Testis (tissue), 3 donors: ENCODE results near the gene MAN2B2. TPM values are rescaled to one million over a fixed set of nuclear protein-coding genes. Genes with fewer than 3 reads are reported as not detected.

Source experiments
- DNase-seq: peaks from one replicate; pipeline ENCODE4 v3.0.0-alpha.2; 2019
- H3K27ac ChIP-seq, 2 donors: fragments of 200-600 bp; sonication (generic); one replicate each; pipeline ENCODE4 v1.5.1; 2019
- H3K27me3 ChIP-seq: fragments of 200-600 bp; sonication (generic); one replicate; pipeline ENCODE4 v1.5.1; 2019
- H3K36me3 ChIP-seq: fragments of 200-600 bp; sonication (generic); one replicate; pipeline ENCODE4 v1.5.1; 2017; ENCODE audit warnings: low read depth; ENCODE audit errors: missing control alignments
- H3K4me1 ChIP-seq: fragments of 200-600 bp; sonication (generic); one replicate; pipeline ENCODE4 v1.5.1; 2019
- H3K4me3 ChIP-seq, 2 donors: fragments of 200-600 bp; sonication (generic); one replicate each; pipeline ENCODE4 v1.5.1; 2017 to 2019
- H3K9me3 ChIP-seq: fragments of 200-600 bp; sonication (generic); one replicate; pipeline ENCODE4 v1.5.1; 2017
- CTCF ChIP-seq, 3 experiments: fragments of 450-650 bp in 2 of 3; fragments of 200-600 bp in 1 of 3; sonication (generic) in 1 of 3; IDR thresholded peaks; one replicate each; pipeline ENCODE4 v1.5.1; 2016 to 2019; ENCODE audit warnings: antibody characterized with exemption in 3 of 3, mild to moderate bottlenecking in 2 of 3, moderate library complexity in 1 of 3
- POLR2A ChIP-seq: fragments of 450-650 bp; IDR thresholded peaks from one replicate; pipeline ENCODE4 v1.6.1; 2017; ENCODE audit warnings: antibody characterized with exemption, mild to moderate bottlenecking, moderate library complexity
- WGBS, 2 donors: methylation state at CpG; one replicate each; pipeline ENCODE4 v1.1.5; 2018; 5-methylcytosine and 5-hydroxymethylcytosine counted together
- intact Hi-C: fragments of 100-400 bp; cut with DNase I; formaldehyde crosslinking; loops from one replicate; pipeline ENCODE4 v1.15.1; 2023; ENCODE audit warnings: low total_unique reads
- polyA plus RNA-seq: library from polyadenylated mRNA; stranded (reverse); fragments of 350-450 nt; fragmentation: Illumina TruSeq; extraction: RNeasy Lipid Tissue Mini Kit (QIAGEN cat#74804); gene quantifications from one replicate; pipeline ENCODE4 v1.2.3, GENCODE V29; 2014; ENCODE audit warnings: low read depth, low replicate concordance; ENCODE audit not compliant: insufficient read depth
- total RNA-seq, 2 donors: library from RNA; depleted of rRNA; stranded (reverse); fragments of >200 nt; gene quantifications; one replicate each; pipeline ENCODE4 v1.2.3, GENCODE V29; 2016

MAN2B2 gene
- total and polyA plus RNA-seq, 3 donors from 2014 or later, result 15.0 to 23.7 (median 17.0) TPM

- Histone ChIP-seq H3K36me3 (no peaks in the 10 kb centered on the region), H3K27me3 (no peaks in the 10 kb centered on the region), H3K27ac (no peak overlapping the region), H3K4me3 (peak overlapping the region; percentile 36 to 53), H3K4me1 (peaks cover 3% of the 10 kb centered on the region), H3K9me3 (no peaks in the 10 kb centered on the region)
- no peak for TF ChIP-seq POLR2A
- TF ChIP-seq CTCF (IDR thresholded peaks at IDR 0.05), result no peak
- 3 to 6% methylated on average over 21 to 72 of the region's 127 CpGs for WGBS, 2 donors
- DNase-seq, result peak; percentile 22
- intact Hi-C loops, result no loop called here
These were observed 11.8 kb upstream of the MAN2B2 start for GRCh38 chr4:6562931-6563901.

DNA sequence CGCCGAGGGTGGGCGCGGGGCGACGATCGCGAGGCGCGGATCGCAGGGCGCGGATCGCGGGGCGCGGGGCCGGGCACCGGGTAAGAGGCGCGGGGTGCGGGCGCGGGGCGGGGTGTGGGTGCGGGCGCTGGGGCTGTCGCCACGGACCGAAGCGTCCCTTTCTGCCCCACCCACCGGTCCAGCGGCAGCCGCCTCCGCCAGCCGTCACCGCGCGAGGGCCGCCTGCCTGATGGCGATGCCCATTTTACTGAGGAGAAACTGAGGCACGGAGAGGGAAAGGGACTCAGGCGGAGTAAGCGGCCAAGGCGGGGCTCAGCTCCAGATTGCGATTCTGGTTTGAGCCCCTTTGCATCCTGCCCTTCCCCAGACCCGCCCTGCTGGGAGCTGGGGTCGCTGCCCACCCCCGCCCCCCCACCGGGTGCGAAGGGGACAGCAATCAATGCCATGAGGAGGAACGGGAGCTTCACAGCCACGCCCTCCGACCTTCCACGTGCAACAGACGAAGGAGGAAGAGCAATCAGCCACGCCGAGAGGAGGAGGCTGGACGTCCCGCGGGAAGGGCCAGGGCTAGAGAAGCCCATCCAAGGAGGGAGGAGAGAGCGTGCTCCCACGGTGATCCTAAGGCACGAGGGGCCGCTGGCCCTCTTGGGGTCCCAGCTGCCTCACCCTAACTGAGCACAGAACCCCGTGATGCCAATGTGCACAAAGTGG is 10.9 kb upstream of the MAN2B2 start:
- TF ChIP-seq POLR2A (no peak), CTCF (IDR thresholded peaks at IDR 0.05) (no peak)
- peaks cover 3% of the 10 kb centered on the region for H3K4me1 ChIP-seq
- H3K4me3 ChIP-seq, result no peak overlapping the region
- no peaks in the 10 kb centered on the region for H3K27me3 ChIP-seq
- intact Hi-C loops, result no loop called here
- no peak overlapping the region for H3K27ac ChIP-seq
- no peaks in the 10 kb centered on the region for H3K9me3 ChIP-seq
- 6 to 7% methylated on average over 20 to 53 of the region's 66 CpGs for WGBS, 2 donors
- DNase-seq, result no peak
- no peaks in the 10 kb centered on the region for H3K36me3 ChIP-seq

DNA sequence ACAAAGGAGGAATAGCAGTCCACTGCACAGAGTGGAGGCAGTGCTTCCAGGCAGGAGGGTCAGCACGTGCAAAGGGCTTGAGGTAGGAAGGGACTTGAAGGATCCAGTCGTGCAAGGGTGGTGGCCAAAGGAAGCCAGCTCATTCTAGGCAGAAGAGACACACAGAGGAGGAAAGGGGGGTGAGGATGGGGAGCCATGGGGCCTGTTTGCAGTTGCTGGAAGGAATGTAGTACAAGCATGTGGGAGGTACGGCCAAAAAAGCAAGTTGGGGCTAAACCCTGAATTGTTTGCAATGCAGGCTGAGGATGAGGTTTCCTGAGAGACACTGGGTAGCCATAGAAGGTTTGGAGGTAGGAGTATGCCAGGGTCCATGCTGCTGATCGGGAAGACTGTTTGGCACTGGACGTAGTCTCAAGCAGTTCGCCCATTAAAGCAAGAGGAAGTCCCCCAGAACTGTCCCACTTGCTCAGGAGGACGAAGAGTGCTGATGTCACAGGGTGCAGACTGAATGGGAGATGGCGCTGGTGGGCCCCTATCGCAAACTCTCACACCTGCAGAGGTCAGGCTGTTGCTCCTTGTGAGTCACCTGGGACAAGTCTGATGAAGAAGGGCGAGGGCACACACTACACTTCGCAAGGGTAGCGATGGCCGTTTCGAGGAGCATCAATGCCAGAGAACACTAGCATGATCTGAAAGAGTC is 9.1 kb upstream of the MAN2B2 start:
- intact Hi-C loops, result no loop called here
- WGBS, 2 donors, result 84 to 87% methylated on average over 14 of the region's 14 CpGs
- H3K27me3 ChIP-seq, result no peaks in the 10 kb centered on the region

More for the DNA sequence above, 9.1 kb upstream of the MAN2B2 start:
- H3K4me3 ChIP-seq, result no peak overlapping the region
- H3K9me3 ChIP-seq, result no peaks in the 10 kb centered on the region
- no peak overlapping the region for H3K27ac ChIP-seq
- peaks cover 3% of the 10 kb centered on the region for H3K4me1 ChIP-seq
- H3K36me3 ChIP-seq, result no peaks in the 10 kb centered on the region
- TF ChIP-seq POLR2A (no peak), CTCF (IDR thresholded peaks at IDR 0.05) (no peak)
- no peak for DNase-seq
